Testis (tissue), 3 donors: ENCODE results near the gene RAB17. TPM values are rescaled to one million over a fixed set of nuclear protein-coding genes. Genes with fewer than 3 reads are reported as not detected.

Experiments used
- DNase-seq: peaks from one replicate; pipeline ENCODE4 v3.0.0-alpha.2; 2019
- H3K27ac ChIP-seq, 2 donors: fragments of 200-600 bp; sonication (generic); one replicate each; pipeline ENCODE4 v1.5.1; 2019
- H3K27me3 ChIP-seq: fragments of 200-600 bp; sonication (generic); one replicate; pipeline ENCODE4 v1.5.1; 2019
- H3K36me3 ChIP-seq: fragments of 200-600 bp; sonication (generic); one replicate; pipeline ENCODE4 v1.5.1; 2017; ENCODE audit warnings: low read depth; ENCODE audit errors: missing control alignments
- H3K4me1 ChIP-seq: fragments of 200-600 bp; sonication (generic); one replicate; pipeline ENCODE4 v1.5.1; 2019
- H3K4me3 ChIP-seq, 2 donors: fragments of 200-600 bp; sonication (generic); one replicate each; pipeline ENCODE4 v1.5.1; 2017 to 2019
- H3K9me3 ChIP-seq: fragments of 200-600 bp; sonication (generic); one replicate; pipeline ENCODE4 v1.5.1; 2017
- POLR2A ChIP-seq: fragments of 450-650 bp; IDR thresholded peaks from one replicate; pipeline ENCODE4 v1.6.1; 2017; ENCODE audit warnings: antibody characterized with exemption, mild to moderate bottlenecking, moderate library complexity
- WGBS, 2 donors: methylation state at CpG; one replicate each; pipeline ENCODE4 v1.1.5; 2018; 5-methylcytosine and 5-hydroxymethylcytosine counted together
- intact Hi-C: fragments of 100-400 bp; cut with DNase I; formaldehyde crosslinking; loops from one replicate; pipeline ENCODE4 v1.15.1; 2023; ENCODE audit warnings: low total_unique reads
- polyA plus RNA-seq: library from polyadenylated mRNA; stranded (reverse); fragments of 350-450 nt; fragmentation: Illumina TruSeq; extraction: RNeasy Lipid Tissue Mini Kit (QIAGEN cat#74804); gene quantifications from one replicate; pipeline ENCODE4 v1.2.3, GENCODE V29; 2014; ENCODE audit warnings: low read depth, low replicate concordance; ENCODE audit not compliant: insufficient read depth
- total RNA-seq, 2 donors: library from RNA; depleted of rRNA; stranded (reverse); fragments of >200 nt; gene quantifications; one replicate each; pipeline ENCODE4 v1.2.3, GENCODE V29; 2016
- TF ChIP-seq, protein P1 (sequence below), 3 experiments: fragments of 450-650 bp in 2 of 3; fragments of 200-600 bp in 1 of 3; sonication (generic) in 1 of 3; IDR thresholded peaks; one replicate each; pipeline ENCODE4 v1.5.1; 2016 to 2019; ENCODE audit warnings: antibody characterized with exemption in 3 of 3, mild to moderate bottlenecking in 2 of 3, moderate library complexity in 1 of 3

Gene RAB17
- total and polyA plus RNA-seq, 3 donors from 2014 or later: 3.2 to 6.3 (median 3.2) TPM

DNA sequence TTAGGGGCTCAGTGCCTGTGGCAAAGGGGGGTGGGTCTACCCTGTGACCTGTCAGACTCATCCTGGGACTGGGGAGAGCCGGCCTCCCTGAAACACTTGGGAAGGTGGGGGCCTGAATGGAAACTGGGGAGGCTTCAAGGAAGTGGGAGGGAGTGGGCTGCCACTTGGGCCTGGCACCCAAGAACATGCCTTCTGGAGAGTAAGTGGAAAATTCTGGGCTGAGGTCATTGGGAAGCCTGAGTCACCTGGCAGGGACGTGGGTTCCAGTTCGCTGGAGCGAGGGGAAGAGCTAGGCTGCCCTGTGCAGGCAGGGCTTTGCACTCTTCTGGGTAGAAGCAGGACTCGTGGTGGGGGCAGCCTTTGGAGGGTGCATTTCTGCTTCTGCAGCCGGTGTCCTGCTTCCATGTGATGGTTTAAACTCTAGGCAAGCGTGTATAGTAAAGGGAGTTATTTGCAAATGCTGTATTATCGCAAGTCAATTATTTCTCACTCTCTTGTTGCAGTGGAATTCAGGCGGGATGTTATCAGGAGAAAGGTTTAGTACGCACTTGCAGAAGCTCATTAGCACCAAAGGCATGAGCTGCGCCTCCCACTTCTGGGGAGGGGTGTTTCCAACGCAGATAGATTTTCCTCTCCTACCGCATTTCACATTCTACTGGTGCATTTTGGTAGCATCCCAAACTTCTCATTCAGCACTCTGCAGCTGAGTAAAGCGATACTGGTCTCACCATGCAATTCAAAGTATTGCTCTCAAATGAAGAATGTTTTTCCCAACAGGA is 40.7 kb upstream of the RAB17 start:
- no peak overlapping the region for H3K27ac ChIP-seq
- no peaks in the 10 kb centered on the region for H3K36me3 ChIP-seq
- H3K9me3 ChIP-seq: no peaks in the 10 kb centered on the region
- DNase-seq: no peak
- no peaks in the 10 kb centered on the region for H3K27me3 ChIP-seq
- TF ChIP-seq POLR2A: no peak
- H3K4me1 ChIP-seq: peaks cover 5% of the 10 kb centered on the region
- 85 to 89% methylated on average over 13 to 14 of the region's 14 CpGs for WGBS, 2 donors
- no peak overlapping the region for H3K4me3 ChIP-seq
- intact Hi-C loops: no loop called here

DNA sequence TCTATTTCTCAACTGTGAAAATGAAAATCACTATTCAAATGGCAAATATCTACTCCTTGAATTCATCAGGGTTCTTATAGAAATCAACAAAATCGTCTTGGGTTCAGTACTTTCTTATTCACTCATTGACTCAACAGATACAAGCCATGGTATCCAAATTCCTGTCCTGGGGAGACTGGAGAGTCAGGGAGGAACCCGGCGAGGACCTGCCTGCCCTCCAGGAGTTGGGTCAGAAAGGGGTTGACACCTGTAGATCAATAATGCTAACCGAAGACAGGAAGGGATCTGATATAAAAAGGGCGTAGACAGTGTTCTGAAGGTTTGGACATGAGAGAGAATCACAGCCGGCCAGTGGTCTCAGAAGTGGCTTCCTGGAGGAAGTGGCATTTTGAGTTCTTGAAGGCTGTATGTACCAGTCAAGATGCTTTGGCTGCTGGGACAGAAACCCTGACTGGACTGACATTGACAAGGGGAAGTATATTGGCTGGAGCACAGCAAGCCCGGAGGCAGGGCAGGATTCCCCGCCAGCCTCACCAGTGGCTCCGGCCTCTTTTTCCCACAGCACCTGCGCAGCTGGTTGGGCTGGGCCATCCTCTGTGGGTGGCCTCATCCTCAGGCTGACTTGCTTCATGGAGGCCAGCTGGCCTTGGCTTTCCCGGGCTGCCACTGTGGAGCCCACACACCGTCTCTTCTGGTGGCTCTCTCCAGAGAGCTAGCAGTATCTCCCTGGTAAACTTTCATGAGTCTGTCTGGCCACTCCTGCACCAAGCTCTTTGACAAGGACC is 39.9 kb upstream of the RAB17 start:
- no peak overlapping the region for H3K27ac ChIP-seq
- 85 to 92% methylated on average over 10 to 12 of the region's 12 CpGs for WGBS, 2 donors
- H3K36me3 ChIP-seq: no peaks in the 10 kb centered on the region
- H3K4me1 ChIP-seq: peaks cover 5% of the 10 kb centered on the region
- no peaks in the 10 kb centered on the region for H3K9me3 ChIP-seq
- intact Hi-C loops: no loop called here
- no peaks in the 10 kb centered on the region for H3K27me3 ChIP-seq
- DNase-seq: no peak
- H3K4me3 ChIP-seq: no peak overlapping the region
- TF ChIP-seq, protein P1, sequence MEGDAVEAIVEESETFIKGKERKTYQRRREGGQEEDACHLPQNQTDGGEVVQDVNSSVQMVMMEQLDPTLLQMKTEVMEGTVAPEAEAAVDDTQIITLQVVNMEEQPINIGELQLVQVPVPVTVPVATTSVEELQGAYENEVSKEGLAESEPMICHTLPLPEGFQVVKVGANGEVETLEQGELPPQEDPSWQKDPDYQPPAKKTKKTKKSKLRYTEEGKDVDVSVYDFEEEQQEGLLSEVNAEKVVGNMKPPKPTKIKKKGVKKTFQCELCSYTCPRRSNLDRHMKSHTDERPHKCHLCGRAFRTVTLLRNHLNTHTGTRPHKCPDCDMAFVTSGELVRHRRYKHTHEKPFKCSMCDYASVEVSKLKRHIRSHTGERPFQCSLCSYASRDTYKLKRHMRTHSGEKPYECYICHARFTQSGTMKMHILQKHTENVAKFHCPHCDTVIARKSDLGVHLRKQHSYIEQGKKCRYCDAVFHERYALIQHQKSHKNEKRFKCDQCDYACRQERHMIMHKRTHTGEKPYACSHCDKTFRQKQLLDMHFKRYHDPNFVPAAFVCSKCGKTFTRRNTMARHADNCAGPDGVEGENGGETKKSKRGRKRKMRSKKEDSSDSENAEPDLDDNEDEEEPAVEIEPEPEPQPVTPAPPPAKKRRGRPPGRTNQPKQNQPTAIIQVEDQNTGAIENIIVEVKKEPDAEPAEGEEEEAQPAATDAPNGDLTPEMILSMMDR (IDR thresholded peaks at IDR 0.05): no peak
- TF ChIP-seq POLR2A: no peak

DNA sequence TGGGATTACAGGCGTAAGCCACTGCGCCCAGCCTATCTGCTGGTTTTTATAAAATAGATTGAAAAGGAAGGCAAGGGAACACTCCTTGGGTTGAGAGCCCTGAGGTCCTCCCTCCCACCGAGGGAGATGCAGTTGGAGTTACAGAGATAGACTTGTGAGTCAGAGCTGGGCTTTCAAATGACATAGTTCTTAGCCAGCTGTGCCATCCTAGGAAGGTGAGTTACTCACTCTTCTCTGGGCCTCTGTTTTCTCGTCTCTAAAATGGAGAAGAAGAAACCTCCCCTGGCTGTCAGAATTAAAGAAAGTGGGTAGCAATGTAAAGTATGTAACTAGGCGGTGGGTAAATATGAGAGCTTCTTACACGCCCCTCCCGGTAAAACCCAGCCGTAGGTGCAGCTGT is 39.2 kb upstream of the RAB17 start:
- Histone ChIP-seq H3K9me3 (no peaks in the 10 kb centered on the region), H3K27me3 (no peaks in the 10 kb centered on the region), H3K4me1 (peaks cover 5% of the 10 kb centered on the region), H3K36me3 (no peaks in the 10 kb centered on the region), H3K4me3 (no peak overlapping the region), H3K27ac (no peak overlapping the region)
- TF ChIP-seq, protein P1 (IDR thresholded peaks at IDR 0.05): no peak
- no peak for TF ChIP-seq POLR2A
- intact Hi-C loops: no loop called here
- no peak for DNase-seq
- 82 to 95% methylated on average over 8 of the region's 8 CpGs for WGBS, 2 donors

DNA sequence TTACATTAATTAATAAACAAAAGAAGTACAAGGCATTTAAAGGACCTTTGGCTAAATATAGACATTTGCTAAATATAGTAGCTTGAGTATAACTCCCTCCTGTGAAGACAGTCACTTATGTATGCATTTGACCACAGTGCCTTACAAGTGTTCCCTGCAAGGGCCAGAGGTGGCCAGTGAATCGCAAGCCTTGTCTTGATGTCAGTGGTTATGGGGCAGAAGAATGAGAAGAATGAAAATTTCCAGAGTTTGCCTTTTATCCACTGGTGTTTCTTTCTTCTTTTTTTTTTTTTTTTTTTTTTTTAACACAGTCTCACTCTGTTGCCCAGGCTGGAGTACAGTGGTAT is 38.6 kb upstream of the RAB17 start:
- no peaks in the 10 kb centered on the region for H3K27me3 ChIP-seq
- intact Hi-C loops: no loop called here
- no peaks in the 10 kb centered on the region for H3K9me3 ChIP-seq
- TF ChIP-seq POLR2A: no peak
- TF ChIP-seq, protein P1 (IDR thresholded peaks at IDR 0.05): no peak
- WGBS, 2 donors: 92 to 100% methylated on average over 1 of the region's 1 CpG
- no peaks in the 10 kb centered on the region for H3K36me3 ChIP-seq
- H3K4me1 ChIP-seq: peaks cover 5% of the 10 kb centered on the region
- DNase-seq: no peak
- no peak overlapping the region for H3K27ac ChIP-seq
- no peak overlapping the region for H3K4me3 ChIP-seq
